ENCODE data around the gene KCNK3. TPM values are rescaled to one million over a fixed set of nuclear protein-coding genes. Genes with fewer than 3 reads are reported as not detected.
"Not testable (repeated sequence)": the region's sequence is repeated elsewhere in the genome, so short reads cannot be mapped to it uniquely, and the experiment has no call there.

Gene KCNK3
- total RNA-seq, 4 donors from 2014 or later, result 4.8 to 8.3 (median 5.6) TPM

DNA sequence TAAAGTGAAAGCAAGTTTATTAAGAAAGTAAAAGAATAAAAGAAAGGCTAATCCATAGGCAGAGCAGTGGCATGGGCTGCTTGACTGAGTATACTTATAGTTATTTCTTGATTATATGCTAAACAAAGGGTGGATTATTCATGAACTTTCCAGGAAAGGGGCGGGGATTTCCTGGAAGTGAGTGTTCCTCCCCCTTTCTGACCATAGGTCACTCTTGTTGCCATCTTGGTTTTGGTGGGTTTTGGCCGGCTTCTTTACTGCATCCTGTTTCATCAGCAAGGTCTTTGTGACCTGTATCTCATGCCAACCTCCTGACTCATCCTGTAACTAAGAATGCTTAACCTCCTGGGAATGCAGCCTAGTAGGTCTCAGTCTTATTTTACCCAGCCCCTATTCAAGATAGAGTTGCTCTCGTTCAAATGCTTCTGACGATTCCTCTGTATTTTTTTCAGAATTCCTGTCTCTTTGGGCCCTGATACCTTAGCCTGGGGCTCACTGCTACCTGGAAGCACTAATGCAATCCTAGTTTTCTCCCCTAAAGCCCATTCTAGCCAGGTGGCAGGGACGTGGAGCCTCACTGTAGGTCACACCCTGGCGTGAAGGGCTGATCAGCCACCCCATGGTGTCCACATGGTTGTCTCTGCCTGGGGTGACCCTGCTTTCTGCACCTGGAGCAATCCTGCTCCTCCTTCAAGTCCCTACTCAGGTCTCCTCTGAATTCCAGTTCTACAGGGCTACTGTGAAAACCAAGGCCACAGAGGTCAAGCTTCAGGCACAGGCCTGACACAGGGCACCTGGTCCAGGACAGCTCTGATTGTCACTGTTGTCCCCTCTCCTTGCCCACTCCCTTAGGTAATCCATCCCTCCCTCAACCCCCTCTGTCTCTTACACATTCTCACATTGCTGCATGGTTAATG lies 65.6 kb downstream of the KCNK3 start:
- WGBS, 2 donors, result 64 to 67% methylated on average over 6 of the region's 6 CpGs
- peaks cover 24 to 55% of the 10 kb centered on the region in 2 donors for H3K4me1 ChIP-seq
- no peaks in the 10 kb centered on the region for H3K36me3 ChIP-seq
- no peak overlapping the region for H3K4me3 ChIP-seq (replicated peaks in 1 of 3)
- H3K27ac ChIP-seq, result peak overlapping the region; percentile 70 to 91 (median 88)
- peak; percentile 40 to 46 for DNase-seq
- intact Hi-C loops (cut with DNase I), result no loop called here
- no peaks in the 10 kb centered on the region for H3K27me3 ChIP-seq
- no peaks in the 10 kb centered on the region for H3K9me3 ChIP-seq
- peak in 1 of 2 donors; percentile 14 for TF ChIP-seq POLR2A (IDR thresholded peaks at IDR 0.05)
- TF ChIP-seq, protein P1, sequence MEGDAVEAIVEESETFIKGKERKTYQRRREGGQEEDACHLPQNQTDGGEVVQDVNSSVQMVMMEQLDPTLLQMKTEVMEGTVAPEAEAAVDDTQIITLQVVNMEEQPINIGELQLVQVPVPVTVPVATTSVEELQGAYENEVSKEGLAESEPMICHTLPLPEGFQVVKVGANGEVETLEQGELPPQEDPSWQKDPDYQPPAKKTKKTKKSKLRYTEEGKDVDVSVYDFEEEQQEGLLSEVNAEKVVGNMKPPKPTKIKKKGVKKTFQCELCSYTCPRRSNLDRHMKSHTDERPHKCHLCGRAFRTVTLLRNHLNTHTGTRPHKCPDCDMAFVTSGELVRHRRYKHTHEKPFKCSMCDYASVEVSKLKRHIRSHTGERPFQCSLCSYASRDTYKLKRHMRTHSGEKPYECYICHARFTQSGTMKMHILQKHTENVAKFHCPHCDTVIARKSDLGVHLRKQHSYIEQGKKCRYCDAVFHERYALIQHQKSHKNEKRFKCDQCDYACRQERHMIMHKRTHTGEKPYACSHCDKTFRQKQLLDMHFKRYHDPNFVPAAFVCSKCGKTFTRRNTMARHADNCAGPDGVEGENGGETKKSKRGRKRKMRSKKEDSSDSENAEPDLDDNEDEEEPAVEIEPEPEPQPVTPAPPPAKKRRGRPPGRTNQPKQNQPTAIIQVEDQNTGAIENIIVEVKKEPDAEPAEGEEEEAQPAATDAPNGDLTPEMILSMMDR (IDR thresholded peaks at IDR 0.05), result no peak

DNA sequence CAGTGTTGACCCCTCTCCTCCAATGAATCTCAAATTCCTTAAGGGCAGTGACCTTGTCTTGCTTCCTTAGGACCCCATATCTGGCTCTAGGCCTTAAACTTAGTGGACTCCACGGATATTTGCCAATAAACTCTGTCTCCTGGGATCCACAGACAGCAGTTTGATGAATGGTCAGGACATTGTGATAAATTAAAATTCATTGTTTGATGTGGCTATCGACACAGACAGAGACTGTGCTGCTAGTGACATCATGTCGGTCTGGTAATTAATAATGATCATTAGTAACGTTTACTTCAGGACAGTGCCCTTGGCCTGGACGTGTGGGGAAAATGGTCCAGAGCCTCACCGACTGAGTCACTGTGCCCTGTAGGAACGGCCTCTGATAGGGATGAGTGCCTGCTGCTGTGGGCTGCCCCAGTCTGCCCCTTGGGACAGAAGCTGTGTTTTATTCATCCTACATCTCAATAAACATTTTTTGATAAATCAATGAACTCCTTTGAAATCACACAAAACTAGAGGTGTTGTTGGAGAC lies 66.3 kb downstream of the KCNK3 start:
- H3K27ac ChIP-seq, result peak overlapping the region; percentile 70 to 91 (median 88)
- peaks cover 26 to 55% of the 10 kb centered on the region in 2 donors for H3K4me1 ChIP-seq
- no peaks in the 10 kb centered on the region for H3K9me3 ChIP-seq
- 86 to 90% methylated on average over 7 of the region's 7 CpGs for WGBS, 2 donors
- TF ChIP-seq POLR2A (IDR thresholded peaks at IDR 0.05), result no peak
- TF ChIP-seq, protein P1 (IDR thresholded peaks at IDR 0.05), result no peak
- no peak for DNase-seq
- H3K36me3 ChIP-seq, result no peaks in the 10 kb centered on the region
- no peak overlapping the region for H3K4me3 ChIP-seq (replicated peaks in 1 of 3)
- intact Hi-C loops (cut with DNase I), result no loop called here
- no peaks in the 10 kb centered on the region for H3K27me3 ChIP-seq

DNA sequence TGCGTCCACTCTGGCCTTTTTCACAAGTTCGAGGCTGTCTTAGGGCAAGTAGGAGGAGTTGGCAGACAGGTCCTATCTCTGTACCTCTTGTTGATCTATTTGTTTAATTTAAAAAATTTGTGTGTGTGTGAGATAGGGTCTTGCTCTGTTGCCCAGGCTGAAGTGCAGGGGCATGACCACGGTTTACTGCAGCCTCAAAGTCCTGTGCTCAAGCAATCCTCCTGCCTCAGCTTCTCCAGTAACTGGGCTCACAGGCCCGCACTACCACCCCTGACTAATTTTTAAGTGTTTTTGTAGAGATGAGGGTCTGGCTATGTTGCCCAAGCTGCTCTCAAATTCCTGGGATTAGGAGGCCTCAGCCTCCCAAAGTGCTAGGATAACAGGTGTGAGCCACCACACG lies 67.3 kb downstream of the KCNK3 start:
- DNase-seq, result no peak
- Histone ChIP-seq H3K27me3 (no peaks in the 10 kb centered on the region), H3K9me3 (no peaks in the 10 kb centered on the region), H3K4me1 (peaks cover 25 to 47% of the 10 kb centered on the region in 2 donors), H3K27ac (peak overlapping the region in 2 of 3 donors; percentile 64 to 88), H3K4me3 (replicated peaks in 1 of 3) (no peak overlapping the region), H3K36me3 (no peaks in the 10 kb centered on the region)
- no peak for TF ChIP-seq POLR2A (IDR thresholded peaks at IDR 0.05)
- intact Hi-C loops (cut with DNase I), result no loop called here
- WGBS, 2 donors, result 93 to 97% methylated on average over 5 of the region's 5 CpGs

DNA sequence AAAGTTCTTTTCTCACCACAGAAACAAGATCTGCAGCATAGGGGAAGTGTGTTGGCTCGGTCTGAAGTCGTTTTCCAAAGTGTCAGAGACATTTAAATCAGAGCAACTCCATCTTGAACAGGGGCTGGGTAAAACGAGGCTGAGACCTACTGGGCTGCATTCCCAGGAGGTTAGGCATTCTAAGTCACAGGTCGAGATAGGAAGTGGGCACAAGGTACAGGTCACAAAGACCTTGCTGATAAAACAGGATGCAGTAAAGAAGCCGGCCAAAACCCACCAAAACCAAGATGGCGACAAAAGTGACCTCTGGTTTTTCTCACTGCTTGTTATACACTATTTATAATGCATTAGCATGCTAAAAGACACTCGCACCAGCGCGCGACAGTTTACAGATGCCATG lies 68.5 kb downstream of the KCNK3 start:
- H3K4me3 ChIP-seq (replicated peaks in 1 of 3); H3K9me3 ChIP-seq; intact Hi-C loops (cut with DNase I); H3K36me3 ChIP-seq; H3K27me3 ChIP-seq; DNase-seq: not testable (repeated sequence)
- WGBS, 2 donors, result 78 to 83% methylated on average over 10 of the region's 10 CpGs
- Histone ChIP-seq H3K27ac (peak overlapping the region in 2 of 3 donors; percentile 64 to 88), H3K4me1 (peaks cover 35 to 50% of the 10 kb centered on the region in 2 donors)

DNA sequence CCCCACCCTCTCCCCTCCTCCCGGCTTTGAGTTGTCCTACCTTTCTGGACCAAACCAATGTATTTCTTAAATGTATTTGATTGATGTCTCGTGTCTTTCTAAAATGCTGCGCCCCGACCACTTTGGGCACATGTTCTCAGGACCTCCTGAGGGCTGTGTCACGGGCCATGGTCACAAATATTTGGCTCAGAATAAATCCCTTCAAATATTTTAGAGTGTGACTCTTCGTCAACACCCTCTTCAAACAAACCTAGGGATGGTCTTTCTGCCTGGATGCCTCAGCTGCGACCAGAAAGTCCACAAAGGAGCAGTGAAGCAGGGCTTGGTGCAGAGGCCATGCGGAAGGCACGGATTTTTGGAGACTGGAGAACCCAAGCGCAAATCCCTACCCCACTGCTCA lies 70.5 kb downstream of the KCNK3 start:
- Histone ChIP-seq H3K4me3 (replicated peaks in 1 of 3) (no peak overlapping the region), H3K4me1 (peaks cover 47 to 60% of the 10 kb centered on the region in 2 donors), H3K27ac (peak overlapping the region; percentile 94 to 97 (median 95)), H3K9me3 (no peaks in the 10 kb centered on the region), H3K27me3 (no peaks in the 10 kb centered on the region), H3K36me3 (no peaks in the 10 kb centered on the region)
- TF ChIP-seq, protein P1 (IDR thresholded peaks at IDR 0.05), result peak in 1 of 6 experiments; percentile 29
- TF ChIP-seq POLR2A (IDR thresholded peaks at IDR 0.05), result peak in 1 of 2 donors; percentile 61
- WGBS, 2 donors, result 27 to 48% methylated on average over 10 of the region's 10 CpGs
- DNase-seq, result peak; percentile 89 to 91
- intact Hi-C loops (cut with DNase I), result no loop called here

Data from thyroid gland (tissue), 4 donors.